Colonic mucosa (tissue), 4 donors: ENCODE data around the gene CTRB2. TPM values are rescaled to one million over a fixed set of nuclear protein-coding genes. Genes with fewer than 3 reads are reported as not detected.

ENCODE experiments used
- DNase-seq: peaks from one replicate; pipeline ENCODE4 v3.0.0-alpha.2; 2020
- H3K27ac ChIP-seq: fragments of 200-600 bp; one replicate; pipeline ENCODE4 v1.8.0; 2021
- H3K27me3 ChIP-seq: fragments of 200-600 bp; one replicate; pipeline ENCODE4 v1.8.0; 2021
- H3K36me3 ChIP-seq: fragments of 200-600 bp; one replicate; pipeline ENCODE4 v1.8.0; 2021
- H3K4me1 ChIP-seq: fragments of 200-600 bp; one replicate; pipeline ENCODE4 v1.8.0; 2021; ENCODE audit warnings: mild to moderate bottlenecking
- H3K4me3 ChIP-seq: fragments of 200-600 bp; one replicate; pipeline ENCODE4 v1.8.0; 2021
- H3K9ac ChIP-seq, 2 donors: one replicate each; pipeline ENCODE4 v1.7.0; 2013; ENCODE audit warnings: control low read depth in 2 of 2, low read depth in 2 of 2, low read length in 2 of 2
- H3K9me3 ChIP-seq: fragments of 200-600 bp; one replicate; pipeline ENCODE4 v1.8.0; 2021
- CTCF ChIP-seq: fragments of 200-600 bp; IDR thresholded peaks from one replicate; pipeline ENCODE4 v1.8.0; 2022; ENCODE audit warnings: antibody characterized with exemption, mild to moderate bottlenecking
- intact Hi-C: fragments of 100-400 bp; cut with DNase I; formaldehyde crosslinking; loops from one replicate; pipeline ENCODE4 v1.14.1; 2022
- total RNA-seq, 2 donors: library from RNA; stranded (reverse); fragmentation: NEBNext Ultra II Directional in 1 of 2; extraction: Animal tissue kit (Norgen Biotek cat#: 25700) in 1 of 2; gene quantifications; one replicate each; pipeline ENCODE4 v1.2.1, GENCODE V29; 2021
- donor health status: healthy.
- donor health status: DM: no; HTN: no; CAD: no.
- donor health status: DM: no; HTN: no; CAD: no.

Gene CTRB2
- total RNA-seq, 2 donors from 2014 or later = 29.1 TPM; not detected in 1

GRCh38 chr16:75172578-75172977 is 34.4 kb downstream of the CTRB2 start:
- H3K4me1 ChIP-seq = no peaks in the 10 kb centered on the region
- intact Hi-C loops = no loop called here
- TF ChIP-seq CTCF = no peak
- no peak overlapping the region for H3K27ac ChIP-seq
- no peak overlapping the region for H3K9ac ChIP-seq
- H3K27me3 ChIP-seq = no peaks in the 10 kb centered on the region
- H3K9me3 ChIP-seq = peaks cover 13% of the 10 kb centered on the region
- H3K36me3 ChIP-seq = peaks cover 9% of the 10 kb centered on the region
- H3K4me3 ChIP-seq = no peak overlapping the region
- DNase-seq = no peak

GRCh38 chr16:75169899-75170405 is 37.0 kb downstream of the CTRB2 start:
- H3K27ac ChIP-seq = no peak overlapping the region
- no peak for DNase-seq
- no peak for TF ChIP-seq CTCF
- peaks cover 9% of the 10 kb centered on the region for H3K9me3 ChIP-seq
- intact Hi-C loops = no loop called here
- H3K4me3 ChIP-seq = no peak overlapping the region
- H3K36me3 ChIP-seq = peaks cover 9% of the 10 kb centered on the region
- no peaks in the 10 kb centered on the region for H3K4me1 ChIP-seq
- H3K9ac ChIP-seq = no peak overlapping the region
- no peaks in the 10 kb centered on the region for H3K27me3 ChIP-seq

- H3K4me1 ChIP-seq = no peaks in the 10 kb centered on the region
- H3K27me3 ChIP-seq = no peaks in the 10 kb centered on the region
- no peaks in the 10 kb centered on the region for H3K36me3 ChIP-seq
- H3K9me3 ChIP-seq = no peaks in the 10 kb centered on the region
- no peak for DNase-seq
- no peak overlapping the region for H3K27ac ChIP-seq
- H3K4me3 ChIP-seq = no peak overlapping the region
- no peak overlapping the region for H3K9ac ChIP-seq
- no peak for TF ChIP-seq CTCF
- intact Hi-C loops = no loop called here
These were observed 46.6 kb downstream of the CTRB2 start for GRCh38 chr16:75160386-75160785.

Other genes with a start within 250 kb of the CTRB2 start
- 10 to 100 TPM; 46.5 to 48.3 TPM for gene WDR59, start 222.0 kb downstream of the CTRB2 start, total RNA-seq
- gene ZNRF1, start 208.1 kb downstream of the CTRB2 start, total RNA-seq = 10 to 100 TPM; 27.7 to 29.7 TPM
- 100 to 1,000 TPM in 1 of 2 donors, 10 to 100 TPM in 1; 31.4 to 105 TPM for gene LDHD, start 90.4 kb downstream of the CTRB2 start, total RNA-seq
- gene ZFP1, start 58.6 kb downstream of the CTRB2 start, total RNA-seq = 1 to 10 TPM; 4.3 to 9.9 TPM
- gene CTRB1, start 11.8 kb upstream of the CTRB2 start, total RNA-seq = 10 to 100 TPM in 1 of 2 donors, not detected in 1; 19.1 TPM
- gene BCAR1, start 44.5 kb upstream of the CTRB2 start, total RNA-seq = 100 to 1,000 TPM; 110 to 130 TPM
- gene CFDP1, start 226.3 kb upstream of the CTRB2 start, total RNA-seq = 10 to 100 TPM; 61.6 to 75.8 TPM